Eye (tissue), 1 donor: ENCODE results near the gene OR52A1.
"Not testable (repeated sequence)": the region's sequence is repeated elsewhere in the genome, so short reads cannot be mapped to it uniquely, and the experiment has no call there.

Experiments used
- DNase-seq: peaks from one replicate; pipeline ENCODE4 v3.0.0-alpha.2; 2015

The OR52A1 gene

GRCh38 chr11:5154657-5155056, at the start of gene OR52A1:
TSS of gene OR52A1 (minus strand) at chr11:5154757. CDS start at chr11:5152369, 2,388 bp downstream.
- DNase-seq, result no peak

GRCh38 chr11:5203366-5203765, 48.8 kb upstream of the OR52A1 start:
- DNase-seq, result no peak

DNA sequence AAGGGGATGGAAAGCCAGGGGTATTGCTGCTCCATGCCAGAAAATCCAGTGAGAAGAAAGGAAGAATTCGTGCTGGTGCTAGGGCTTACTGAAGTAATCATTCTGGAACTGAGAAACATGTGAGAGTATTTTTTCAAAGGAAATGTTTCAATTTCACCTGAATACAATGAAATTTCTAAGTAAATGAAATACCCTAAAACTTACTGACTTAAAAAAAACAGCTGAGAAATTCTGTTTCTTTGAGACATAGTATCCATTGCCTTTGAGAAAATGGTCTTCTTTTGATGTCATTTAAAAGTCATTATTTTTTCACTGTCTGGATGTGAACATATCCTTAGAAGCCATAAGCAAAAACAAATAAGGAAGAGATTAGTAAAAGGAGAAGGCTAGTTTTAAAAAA, 46.0 kb upstream of the OR52A1 start, which contains the start of gene OR51V1:
TSS of gene OR51V1 (minus strand) at position 101 of the 400 bp plus-strand sequence. CDS start at position 101, 0 bp downstream.
- no peak for DNase-seq

DNA sequence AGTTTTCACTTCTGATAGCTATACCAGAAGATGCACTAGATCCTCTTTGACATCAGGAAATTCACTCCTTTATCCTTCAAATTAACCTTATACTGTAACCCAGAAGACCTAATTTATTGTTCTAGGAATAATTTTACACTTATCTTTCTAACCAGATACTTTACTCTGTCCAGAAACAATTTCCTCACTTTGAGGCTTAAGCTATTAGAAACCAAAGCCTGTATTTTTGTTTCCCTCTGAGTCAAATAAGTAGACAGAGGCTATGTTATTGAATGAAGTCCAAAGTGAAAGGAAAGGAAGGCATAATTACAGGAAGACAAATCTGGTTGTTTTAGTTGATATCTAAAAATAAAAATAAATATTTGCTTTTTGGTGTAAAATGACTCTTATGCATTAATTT, 43.7 kb upstream of the OR52A1 start:
- no peak for DNase-seq

DNA sequence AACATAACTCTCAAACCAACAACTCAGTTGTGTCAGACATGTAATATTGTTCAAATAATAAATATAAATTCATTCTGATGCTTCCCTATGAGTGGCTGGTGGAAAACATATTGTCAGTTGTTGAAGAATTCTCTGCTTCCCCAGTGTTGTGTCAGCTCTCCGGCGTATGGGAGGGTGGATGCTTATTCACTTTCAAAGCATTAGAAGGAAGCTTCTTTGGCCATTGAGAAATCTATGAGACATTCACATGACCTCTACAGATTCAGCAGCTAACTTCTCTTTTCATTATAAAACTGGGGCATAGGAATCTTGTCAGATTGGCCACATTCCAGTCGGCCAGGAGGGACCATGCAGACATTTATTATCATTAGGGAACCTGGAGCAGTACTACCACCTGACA, 43.0 kb upstream of the OR52A1 start:
- no peak for DNase-seq

GRCh38 chr11:5196731-5197130, 42.2 kb upstream of the OR52A1 start:
- DNase-seq, result no peak

- no peak for DNase-seq
These were observed 41.5 kb upstream of the OR52A1 start for GRCh38 chr11:5196067-5196466.

GRCh38 chr11:5192738-5193137, 38.2 kb upstream of the OR52A1 start:
- DNase-seq, result no peak

DNA sequence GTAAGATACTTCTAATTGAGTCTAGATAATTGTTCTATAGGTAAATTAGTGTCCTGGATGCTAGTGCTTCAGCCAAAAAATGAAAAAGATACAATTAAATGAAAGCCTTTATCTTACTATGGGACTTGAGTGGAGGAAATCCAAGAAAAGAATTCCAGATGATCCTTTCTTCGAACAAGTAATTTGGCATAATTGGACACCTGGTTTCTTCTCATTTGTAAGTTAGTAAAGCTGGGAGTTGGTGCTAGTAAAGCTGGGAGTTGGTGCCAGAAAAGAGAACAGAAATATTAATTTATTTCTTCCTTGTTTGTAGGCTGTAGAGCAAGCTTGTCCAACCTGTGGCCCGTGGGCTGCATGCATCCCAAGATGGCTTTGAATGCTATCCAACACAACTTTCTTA, 33.6 kb upstream of the OR52A1 start:
- no peak for DNase-seq

DNA sequence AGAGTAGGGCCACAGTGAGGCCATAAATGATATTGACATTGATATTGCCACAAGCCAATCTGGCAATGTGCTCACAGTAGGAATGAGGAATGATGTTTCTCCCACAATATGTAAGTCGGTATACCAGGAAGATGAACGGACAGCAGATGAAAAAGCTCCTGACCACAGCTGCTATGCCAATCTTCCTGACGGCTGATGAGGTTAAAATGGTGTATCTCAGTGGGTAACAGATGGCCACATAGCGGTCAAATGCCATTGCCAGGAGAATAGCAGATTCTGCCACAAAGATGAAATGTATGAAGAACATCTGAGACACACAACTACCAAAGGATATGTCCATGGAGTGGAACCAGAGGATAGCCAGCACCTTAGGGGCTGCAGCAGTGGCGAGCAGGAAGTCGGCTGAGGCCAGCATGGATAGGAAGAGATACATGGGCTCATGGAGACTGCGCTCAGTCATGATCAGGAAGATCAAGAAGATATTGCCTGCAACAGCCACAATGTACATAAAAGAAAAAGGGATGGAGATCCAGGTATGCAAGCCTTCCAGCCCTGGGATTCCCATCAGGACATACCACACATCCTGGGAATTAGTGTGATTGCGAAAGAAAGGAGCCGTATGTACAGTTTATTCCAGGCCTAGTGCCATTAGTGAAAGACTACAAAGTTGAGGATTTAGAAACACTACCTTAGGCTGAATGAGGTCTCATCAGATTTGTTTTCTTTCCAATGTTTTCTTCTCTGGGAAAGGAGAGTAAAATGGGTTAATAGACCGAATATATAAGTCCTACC, 23.7 kb upstream of the OR52A1 start:
- DNase-seq, result no peak

GRCh38 chr11:5174934-5175333, 20.4 kb upstream of the OR52A1 start:
- DNase-seq, result no peak

GRCh38 chr11:5171856-5172255, 17.3 kb upstream of the OR52A1 start:
- no peak for DNase-seq

- DNase-seq, result not testable (repeated sequence)
These were observed 11.3 kb upstream of the OR52A1 start for GRCh38 chr11:5165898-5166297.

DNA sequence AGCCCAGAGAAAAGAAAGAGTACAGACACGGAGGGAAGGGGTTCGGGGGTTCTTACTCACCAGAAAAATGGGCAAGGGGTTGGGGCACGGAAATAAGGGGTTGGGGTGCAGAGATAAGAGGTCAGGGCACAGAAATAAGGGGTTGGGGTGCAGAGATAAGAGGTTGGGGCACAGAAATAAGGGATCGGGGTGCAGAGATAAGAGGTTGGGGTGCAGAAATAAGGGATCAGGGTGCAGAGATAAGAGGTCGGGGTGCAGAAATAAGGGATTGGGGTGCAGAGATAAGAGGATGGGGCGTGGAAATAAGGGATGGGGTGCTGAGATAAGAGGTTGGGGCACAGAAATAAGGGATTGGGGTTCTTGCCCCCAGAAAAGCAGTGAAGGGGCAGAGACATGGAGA, 10.2 kb upstream of the OR52A1 start:
- not testable (repeated sequence) for DNase-seq

GRCh38 chr11:5161045-5161444, 6.5 kb upstream of the OR52A1 start:
- DNase-seq, result not testable (repeated sequence)

GRCh38 chr11:5160217-5160616, 5.7 kb upstream of the OR52A1 start:
- not testable (repeated sequence) for DNase-seq

DNA sequence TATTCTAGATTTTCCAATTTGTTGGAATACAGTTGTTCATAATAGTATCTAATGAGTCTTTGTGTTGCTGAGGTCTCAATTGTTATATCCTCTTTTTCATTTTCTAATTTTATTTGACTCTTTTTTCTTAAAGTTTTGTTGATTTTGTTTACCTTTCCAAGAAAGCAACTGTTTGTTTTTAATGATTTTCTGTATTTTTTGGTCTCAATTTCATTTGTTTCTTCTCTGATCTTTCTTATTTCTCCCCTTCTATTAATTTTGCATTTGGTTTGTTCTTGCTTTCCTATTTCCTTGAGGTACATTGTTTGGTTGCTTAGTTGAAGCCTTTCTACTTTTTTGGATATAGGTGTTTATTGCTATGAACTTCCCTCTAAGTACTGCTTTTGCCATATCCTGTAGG, 5.2 kb upstream of the OR52A1 start:
- DNase-seq, result no peak

- DNase-seq, result no peak
These were observed 754 bp downstream of the OR52A1 start for GRCh38 chr11:5153574-5154431.

GRCh38 chr11:5151713-5152153, 2.8 kb downstream of the OR52A1 start:
- DNase-seq, result no peak

DNA sequence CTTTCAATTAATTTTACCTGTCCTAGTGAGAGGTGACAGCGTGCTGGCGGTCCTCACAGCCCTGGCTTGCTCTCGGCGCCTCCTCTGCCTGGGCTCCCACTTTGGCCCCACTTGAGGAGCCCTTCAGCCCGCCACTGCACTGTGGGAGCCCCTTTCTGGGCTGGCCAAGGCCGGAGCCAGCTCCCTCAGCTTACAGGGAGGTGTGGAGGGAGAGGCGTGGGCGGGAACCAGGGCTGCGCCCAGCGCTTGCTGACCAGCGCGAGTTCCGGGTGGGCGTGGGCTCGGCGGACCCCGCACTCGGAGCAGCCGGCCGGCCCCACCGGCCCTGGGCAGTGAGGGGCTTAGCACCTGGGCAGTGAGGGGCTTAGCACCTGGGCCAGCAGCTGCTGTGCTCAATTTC, 10.4 kb downstream of the OR52A1 start:
- not testable (repeated sequence) for DNase-seq

GRCh38 chr11:5137996-5138395, 16.6 kb downstream of the OR52A1 start, which contains the start of gene OR52A5:
TSS of gene OR52A5 (minus strand) at chr11:5138356. CDS start at chr11:5132642, 5,714 bp downstream.
- no peak for DNase-seq

DNA sequence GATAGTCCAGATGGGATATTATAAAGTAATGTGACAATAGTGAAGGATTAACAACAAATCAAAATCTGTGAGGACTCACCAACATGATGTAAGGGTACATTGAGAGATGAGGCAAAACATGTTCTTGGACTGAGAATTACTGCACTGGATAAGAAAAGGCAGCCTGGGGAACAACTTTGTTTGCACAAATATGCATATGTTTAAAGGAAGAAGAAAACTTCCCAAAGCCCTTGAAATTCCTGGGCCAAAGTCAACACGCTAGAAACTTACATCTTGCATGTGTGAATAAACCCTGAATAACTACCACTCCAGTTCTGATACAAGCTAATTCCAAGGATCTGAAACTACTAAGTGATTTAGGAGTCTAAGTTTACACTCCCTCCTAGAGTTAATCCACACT, 17.5 kb downstream of the OR52A1 start:
- DNase-seq, result peak; percentile 9

GRCh38 chr11:5136261-5136660, 18.3 kb downstream of the OR52A1 start:
- DNase-seq, result no peak
